ENCODE data around the gene ZSWIM2.
A peak's percentile ranks its signal among the peaks of the same experiment; 100 is the strongest.
"Not testable (repeated sequence)": the region's sequence is repeated elsewhere in the genome, so short reads cannot be mapped to it uniquely, and the experiment has no call there.

Gene ZSWIM2, protein sequence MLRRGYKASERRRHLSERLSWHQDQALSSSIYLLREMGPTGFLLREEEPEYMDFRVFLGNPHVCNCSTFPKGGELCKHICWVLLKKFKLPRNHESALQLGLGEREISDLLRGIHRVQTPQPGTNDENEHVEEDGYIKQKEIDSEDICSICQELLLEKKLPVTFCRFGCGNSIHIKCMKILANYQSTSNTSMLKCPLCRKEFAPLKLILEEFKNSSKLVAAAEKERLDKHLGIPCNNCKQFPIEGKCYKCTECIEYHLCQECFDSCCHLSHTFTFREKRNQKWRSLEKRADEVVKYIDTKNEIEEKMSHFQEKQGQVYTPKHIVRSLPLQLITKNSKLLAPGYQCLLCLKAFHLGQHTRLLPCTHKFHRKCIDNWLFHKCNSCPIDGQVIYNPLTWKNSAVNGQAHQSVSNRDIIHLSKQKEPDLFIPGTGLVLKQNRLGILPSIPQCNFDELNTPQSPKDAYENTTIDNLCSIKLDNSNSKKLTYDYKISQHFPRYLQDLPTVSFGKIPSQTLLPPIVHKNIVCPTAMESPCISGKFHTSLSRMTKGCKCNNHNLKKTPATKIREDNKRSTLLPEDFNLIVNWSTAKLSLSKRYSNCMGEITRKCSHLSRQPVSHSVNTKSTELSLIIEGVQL

DNA sequence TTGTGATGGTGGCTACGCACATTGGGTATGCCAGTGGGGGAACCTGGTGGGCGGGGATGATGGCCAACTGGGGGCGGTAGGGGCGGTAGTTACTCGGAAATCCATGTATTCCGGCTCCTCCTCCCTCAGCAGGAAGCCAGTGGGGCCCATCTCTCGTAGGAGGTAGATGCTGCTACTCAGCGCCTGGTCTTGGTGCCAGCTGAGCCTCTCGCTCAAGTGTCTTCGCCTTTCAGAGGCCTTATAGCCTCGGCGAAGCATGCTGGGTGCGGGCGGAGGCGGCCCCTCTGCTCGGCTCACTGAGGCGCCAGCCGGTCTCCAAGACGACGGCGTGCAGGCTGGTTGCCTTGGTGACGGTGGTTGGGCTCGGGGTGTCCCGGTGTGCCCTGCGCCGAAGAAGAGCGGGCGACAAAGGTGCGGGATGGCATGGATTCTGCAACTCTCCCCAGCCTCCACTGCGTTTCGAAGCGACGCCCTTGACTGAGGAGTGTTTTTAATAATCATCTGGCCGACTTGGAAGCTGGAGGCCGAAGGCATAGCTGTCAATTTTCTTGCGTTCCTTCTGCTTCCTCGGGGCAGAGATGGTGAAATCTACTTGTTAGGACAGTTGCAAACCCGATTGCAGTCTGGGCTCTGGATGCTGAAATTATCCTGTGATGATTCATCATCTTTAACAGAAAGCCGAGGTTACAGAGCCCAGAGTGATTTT lies at the start of gene ZSWIM2:
Gene ZSWIM2, minus strand, starts transcription at position 298 of the 706 bp plus-strand sequence. Its CDS starts 40 bp downstream, at position 258.
- peak; percentile 63 to 78 for DNase-seq
- Histone ChIP-seq H3K4me3 (peak within 1 kb of the TSS; percentile 53 to 60), H3K36me3 (no peaks in the 10 kb centered on the region), H3K27ac (peak within 1 kb of the TSS; percentile 41 to 54), H3K27me3 (no peaks in the 10 kb centered on the region), H3K4me1 (peaks cover 0 to 8% (median 3%) of the 10 kb centered on the region in 4 donors), H3K9me3 (no peaks in the 10 kb centered on the region)
- intact Hi-C loops (cut with DNase I; ENCODE audit: low total_unique reads): no loop called here
- TF ChIP-seq, protein P1, sequence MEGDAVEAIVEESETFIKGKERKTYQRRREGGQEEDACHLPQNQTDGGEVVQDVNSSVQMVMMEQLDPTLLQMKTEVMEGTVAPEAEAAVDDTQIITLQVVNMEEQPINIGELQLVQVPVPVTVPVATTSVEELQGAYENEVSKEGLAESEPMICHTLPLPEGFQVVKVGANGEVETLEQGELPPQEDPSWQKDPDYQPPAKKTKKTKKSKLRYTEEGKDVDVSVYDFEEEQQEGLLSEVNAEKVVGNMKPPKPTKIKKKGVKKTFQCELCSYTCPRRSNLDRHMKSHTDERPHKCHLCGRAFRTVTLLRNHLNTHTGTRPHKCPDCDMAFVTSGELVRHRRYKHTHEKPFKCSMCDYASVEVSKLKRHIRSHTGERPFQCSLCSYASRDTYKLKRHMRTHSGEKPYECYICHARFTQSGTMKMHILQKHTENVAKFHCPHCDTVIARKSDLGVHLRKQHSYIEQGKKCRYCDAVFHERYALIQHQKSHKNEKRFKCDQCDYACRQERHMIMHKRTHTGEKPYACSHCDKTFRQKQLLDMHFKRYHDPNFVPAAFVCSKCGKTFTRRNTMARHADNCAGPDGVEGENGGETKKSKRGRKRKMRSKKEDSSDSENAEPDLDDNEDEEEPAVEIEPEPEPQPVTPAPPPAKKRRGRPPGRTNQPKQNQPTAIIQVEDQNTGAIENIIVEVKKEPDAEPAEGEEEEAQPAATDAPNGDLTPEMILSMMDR (IDR thresholded peaks at IDR 0.05): no peak

DNA sequence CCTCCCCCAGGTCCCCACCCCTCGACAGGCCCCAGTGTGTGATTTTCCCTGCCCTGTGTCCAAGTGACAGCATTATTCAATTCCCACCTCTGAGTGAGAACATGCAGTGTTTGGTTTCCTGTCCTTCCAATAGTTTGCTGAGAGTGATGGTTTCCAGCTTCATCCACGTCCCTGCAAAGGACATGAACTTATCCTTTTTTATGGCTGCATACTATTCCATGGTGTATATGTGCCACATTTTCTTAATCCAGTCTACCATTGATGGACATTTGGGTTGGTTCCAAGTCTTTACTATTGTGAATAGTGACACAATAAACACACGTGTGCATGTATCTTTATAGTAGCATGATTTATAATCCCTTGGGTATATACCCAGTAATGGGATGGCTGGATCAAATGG lies 47.2 kb upstream of the ZSWIM2 start:
- H3K27ac ChIP-seq; DNase-seq; H3K9me3 ChIP-seq; H3K36me3 ChIP-seq; H3K27me3 ChIP-seq; H3K4me3 ChIP-seq; intact Hi-C loops (cut with DNase I; ENCODE audit: low total_unique reads): not testable (repeated sequence)
- peaks cover 0 to 12% (median 3%) of the 10 kb centered on the region in 4 donors for H3K4me1 ChIP-seq

DNA sequence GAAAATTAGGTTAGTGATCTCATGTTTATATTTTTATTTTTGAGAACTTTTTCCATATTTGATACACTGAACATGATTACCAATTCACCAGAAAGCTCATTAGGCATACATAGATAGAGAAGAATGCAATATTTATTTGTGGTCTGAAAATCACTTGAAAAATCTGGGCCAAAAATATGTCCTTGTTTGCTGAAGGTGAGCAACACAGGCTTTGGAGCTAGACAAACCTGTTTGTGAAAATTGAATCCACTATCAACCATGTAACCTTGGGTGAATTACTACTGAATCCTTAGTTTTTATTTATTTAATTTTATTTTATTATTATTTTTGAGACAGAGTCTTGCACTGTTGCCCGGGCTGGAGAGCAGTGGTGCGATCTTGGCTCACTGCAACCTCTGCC lies 46.5 kb upstream of the ZSWIM2 start:
- DNase-seq: no peak
- intact Hi-C loops (cut with DNase I; ENCODE audit: low total_unique reads): no loop called here
- H3K27ac ChIP-seq: no peak overlapping the region
- peaks cover 0 to 19% (median 3%) of the 10 kb centered on the region in 4 donors for H3K4me1 ChIP-seq
- no peaks in the 10 kb centered on the region for H3K36me3 ChIP-seq
- no peaks in the 10 kb centered on the region for H3K27me3 ChIP-seq
- no peaks in the 10 kb centered on the region for H3K9me3 ChIP-seq
- TF ChIP-seq, protein P1 (IDR thresholded peaks at IDR 0.05): no peak
- H3K4me3 ChIP-seq: no peak overlapping the region

DNA sequence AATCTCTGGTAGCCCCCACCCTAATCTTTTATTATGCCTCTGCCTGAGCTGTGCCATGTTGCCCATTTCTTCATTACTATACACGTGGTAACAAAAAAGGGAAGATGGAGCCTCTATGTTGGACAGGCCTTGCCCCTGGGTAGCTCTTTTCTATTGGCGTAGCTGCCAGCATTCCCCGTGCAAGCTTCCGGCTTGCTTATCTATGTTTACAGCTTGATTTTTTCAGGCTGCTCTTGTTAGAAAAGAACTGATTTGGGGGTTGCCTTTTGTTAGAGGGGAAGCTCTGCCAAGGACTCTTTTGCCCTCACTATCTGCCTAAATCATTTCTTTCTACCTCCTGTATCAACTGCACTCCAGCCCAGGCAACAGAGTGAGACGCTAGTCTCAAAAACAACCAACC lies 45.5 kb upstream of the ZSWIM2 start:
- H3K27ac ChIP-seq: no peak overlapping the region
- TF ChIP-seq, protein P1 (IDR thresholded peaks at IDR 0.05): no peak
- H3K27me3 ChIP-seq: no peaks in the 10 kb centered on the region
- DNase-seq: no peak
- no peaks in the 10 kb centered on the region for H3K36me3 ChIP-seq
- H3K9me3 ChIP-seq: no peaks in the 10 kb centered on the region
- no peak overlapping the region for H3K4me3 ChIP-seq
- peaks cover 0 to 28% (median 8%) of the 10 kb centered on the region in 4 donors for H3K4me1 ChIP-seq
- intact Hi-C loops (cut with DNase I; ENCODE audit: low total_unique reads): no loop called here

DNA sequence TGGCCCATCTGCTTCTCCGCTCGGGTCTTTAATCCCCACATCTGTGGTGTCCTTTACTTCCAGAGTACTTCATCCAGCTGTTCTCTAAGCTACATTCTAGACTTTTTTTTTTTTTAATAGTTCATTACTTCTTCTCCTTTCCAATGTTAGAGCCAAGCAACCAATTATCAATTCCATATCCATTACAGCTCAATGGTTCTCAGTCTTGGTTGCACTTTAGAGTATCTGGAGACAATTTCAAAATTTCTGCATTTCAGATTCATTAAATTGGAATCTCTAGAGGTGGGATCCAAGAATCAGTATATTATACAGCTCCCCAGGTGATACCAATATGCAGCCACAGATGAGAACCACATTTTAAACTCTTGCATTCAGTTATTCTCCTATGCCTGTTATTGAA lies 43.9 kb upstream of the ZSWIM2 start:
- no peak for DNase-seq
- H3K4me1 ChIP-seq: peaks cover 0 to 45% (median 11%) of the 10 kb centered on the region in 4 donors

More for the DNA sequence above, 43.9 kb upstream of the ZSWIM2 start:
- no peak overlapping the region for H3K4me3 ChIP-seq
- TF ChIP-seq, protein P1 (IDR thresholded peaks at IDR 0.05): no peak
- no peaks in the 10 kb centered on the region for H3K9me3 ChIP-seq
- no peaks in the 10 kb centered on the region for H3K36me3 ChIP-seq
- intact Hi-C loops (cut with DNase I; ENCODE audit: low total_unique reads): no loop called here
- no peaks in the 10 kb centered on the region for H3K27me3 ChIP-seq
- no peak overlapping the region for H3K27ac ChIP-seq

Data from tibial artery (tissue), 4 donors.